Epidermal melanocyte (primary cell): ENCODE data around the gene HOXA5.

ENCODE experiments used
- DNase-seq: peaks from one replicate; pipeline ENCODE4 v3.0.0; 2011; ENCODE audit warnings: low spot score; ENCODE audit not compliant: insufficient read length

HOXA5 gene

DNA sequence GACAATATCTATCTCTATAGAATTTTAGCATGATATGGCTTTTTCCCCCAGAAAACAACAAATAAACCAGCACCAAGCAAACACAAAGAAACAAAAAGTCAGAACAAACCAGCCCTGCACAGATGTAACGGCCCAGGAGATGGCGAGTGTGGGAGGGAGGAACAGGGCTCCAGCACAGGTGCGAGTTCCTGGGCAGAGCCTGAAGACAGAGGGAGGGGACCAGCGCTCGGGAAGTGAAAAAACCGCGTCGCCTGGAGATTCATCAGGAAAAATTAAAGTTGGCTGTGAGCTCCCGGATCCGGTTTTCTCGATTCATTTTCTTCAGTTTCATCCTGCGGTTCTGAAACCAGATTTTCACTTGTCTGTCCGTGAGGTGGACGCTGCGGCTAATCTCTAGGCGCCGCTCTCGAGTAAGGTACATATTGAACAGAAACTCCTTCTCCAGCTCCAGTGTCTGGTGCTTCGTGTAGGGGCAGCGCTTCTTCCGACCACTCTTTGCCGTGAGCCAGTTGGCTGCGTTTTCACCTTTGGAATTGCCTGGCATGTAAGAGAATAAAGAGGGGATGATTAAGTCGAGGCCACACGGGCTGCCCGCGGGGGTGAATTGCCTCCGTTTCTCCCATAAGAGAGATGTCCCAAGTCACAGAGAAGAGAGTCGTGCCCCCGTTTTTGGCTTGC, 28.3 kb upstream of the HOXA5 start:
- DNase-seq = no peak

GRCh38 chr7:27171325-27171636, 27.8 kb upstream of the HOXA5 start:
- DNase-seq = no peak

- no peak for DNase-seq
Observed at GRCh38 chr7:27170426-27171324, 27.2 kb upstream of the HOXA5 start.

GRCh38 chr7:27169658-27170425, 26.4 kb upstream of the HOXA5 start:
- DNase-seq = no peak

DNA sequence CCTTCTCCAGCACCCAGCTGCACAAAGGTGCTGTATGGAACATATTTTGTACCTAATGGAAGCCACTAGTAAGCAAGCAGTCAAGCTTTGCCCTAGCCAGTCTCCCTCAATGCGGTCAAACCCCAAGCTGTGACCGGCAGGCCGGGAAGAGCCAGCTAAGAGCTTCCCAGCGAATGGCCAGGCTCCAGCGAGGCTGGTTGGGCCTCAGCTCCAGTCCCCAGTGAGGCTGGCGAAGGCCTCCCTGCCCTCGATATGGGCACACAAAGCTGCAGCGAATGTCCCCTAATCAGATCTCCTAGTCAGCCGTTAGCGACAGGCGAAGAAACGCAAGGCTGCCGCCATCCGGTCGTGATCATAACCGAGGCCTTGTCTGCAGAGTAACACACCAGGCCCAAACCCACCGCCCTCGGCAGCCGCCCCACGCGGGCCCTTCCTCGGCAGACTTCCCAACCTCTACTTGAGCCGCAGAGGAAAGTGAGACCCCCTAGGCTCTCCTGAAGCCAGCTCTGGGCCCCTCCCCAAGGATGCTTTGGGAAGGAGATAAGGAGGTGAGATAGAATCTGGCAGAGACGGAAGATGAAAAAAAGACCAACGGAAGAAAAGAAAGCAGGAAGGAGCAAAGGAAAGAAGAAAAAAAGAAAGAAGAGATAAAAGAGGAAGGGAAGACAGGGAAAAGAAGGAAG, 24.9 kb upstream of the HOXA5 start:
- DNase-seq = no peak

DNA sequence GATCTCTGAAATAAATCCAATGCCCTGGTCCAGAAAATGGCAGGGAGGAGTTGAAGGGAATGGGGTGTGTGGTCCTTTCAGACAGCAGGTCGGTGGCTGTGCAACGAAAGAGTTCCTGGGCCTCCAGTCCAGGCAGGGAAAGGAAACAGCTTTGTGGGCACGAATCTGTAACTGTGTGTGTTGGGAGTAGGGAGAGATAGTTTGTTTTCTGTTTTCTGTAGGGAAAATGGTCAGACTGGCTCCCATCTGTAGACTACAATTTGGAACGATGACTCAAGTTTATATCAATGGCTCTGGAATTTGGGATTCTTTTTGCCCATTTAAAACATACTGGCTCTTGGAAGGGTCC, 24.4 kb upstream of the HOXA5 start:
- DNase-seq = no peak

- no peak for DNase-seq
Observed at GRCh38 chr7:27166531-27167505, 23.3 kb upstream of the HOXA5 start.

- DNase-seq = no peak
Observed at GRCh38 chr7:27165996-27166530, 22.6 kb upstream of the HOXA5 start.

DNA sequence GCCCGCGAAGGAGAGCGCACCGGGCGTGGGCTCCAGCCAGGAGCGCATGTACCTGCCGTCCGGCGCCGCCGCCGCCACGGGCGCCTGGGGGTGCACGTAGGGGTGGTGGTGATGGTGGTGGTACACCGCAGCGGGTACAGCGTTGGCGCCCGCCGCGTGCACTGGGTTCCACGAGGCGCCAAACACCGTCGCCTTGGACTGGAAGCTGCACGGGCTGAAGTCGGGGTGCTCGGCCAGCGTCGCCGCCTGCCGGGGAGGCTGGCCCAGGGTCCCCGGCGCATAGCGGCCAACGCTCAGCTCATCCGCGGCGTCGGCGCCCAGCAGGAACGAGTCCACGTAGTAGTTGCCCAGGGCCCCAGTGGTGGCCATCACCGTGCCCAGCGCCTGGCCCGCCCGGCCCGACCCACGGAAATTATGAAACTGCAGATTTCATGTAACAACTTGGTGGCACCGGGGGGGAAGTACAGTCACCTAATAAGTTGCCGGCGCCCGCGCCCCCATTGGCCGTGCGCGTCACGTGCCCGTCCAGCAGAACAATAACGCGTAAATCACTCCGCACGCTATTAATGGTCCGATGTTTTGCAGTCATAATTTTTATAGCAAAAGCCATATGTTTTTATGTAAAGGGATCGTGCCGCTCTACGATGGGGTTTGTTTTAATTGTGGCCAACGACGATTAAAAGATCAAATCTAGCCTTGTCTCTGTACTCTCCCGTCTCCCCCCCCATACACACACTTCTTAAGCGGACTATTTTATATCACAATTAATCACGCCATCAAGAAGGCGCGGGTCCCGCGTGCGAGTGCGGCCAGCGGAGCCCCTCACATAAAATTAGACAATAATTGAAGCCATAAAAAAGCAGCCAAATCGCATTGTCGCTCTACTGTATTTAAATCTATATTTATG, 21.9 kb upstream of the HOXA5 start, which contains the start of gene HOXA9:
Gene HOXA9, minus strand, starts transcription at position 449 of the 907 bp plus-strand sequence. Its CDS starts 80 bp downstream, at position 369.
- no peak for DNase-seq

- no peak for DNase-seq
Observed at GRCh38 chr7:27164367-27165088, 21.0 kb upstream of the HOXA5 start.

- DNase-seq = no peak
Observed at GRCh38 chr7:27164045-27164366, 20.5 kb upstream of the HOXA5 start.

DNA sequence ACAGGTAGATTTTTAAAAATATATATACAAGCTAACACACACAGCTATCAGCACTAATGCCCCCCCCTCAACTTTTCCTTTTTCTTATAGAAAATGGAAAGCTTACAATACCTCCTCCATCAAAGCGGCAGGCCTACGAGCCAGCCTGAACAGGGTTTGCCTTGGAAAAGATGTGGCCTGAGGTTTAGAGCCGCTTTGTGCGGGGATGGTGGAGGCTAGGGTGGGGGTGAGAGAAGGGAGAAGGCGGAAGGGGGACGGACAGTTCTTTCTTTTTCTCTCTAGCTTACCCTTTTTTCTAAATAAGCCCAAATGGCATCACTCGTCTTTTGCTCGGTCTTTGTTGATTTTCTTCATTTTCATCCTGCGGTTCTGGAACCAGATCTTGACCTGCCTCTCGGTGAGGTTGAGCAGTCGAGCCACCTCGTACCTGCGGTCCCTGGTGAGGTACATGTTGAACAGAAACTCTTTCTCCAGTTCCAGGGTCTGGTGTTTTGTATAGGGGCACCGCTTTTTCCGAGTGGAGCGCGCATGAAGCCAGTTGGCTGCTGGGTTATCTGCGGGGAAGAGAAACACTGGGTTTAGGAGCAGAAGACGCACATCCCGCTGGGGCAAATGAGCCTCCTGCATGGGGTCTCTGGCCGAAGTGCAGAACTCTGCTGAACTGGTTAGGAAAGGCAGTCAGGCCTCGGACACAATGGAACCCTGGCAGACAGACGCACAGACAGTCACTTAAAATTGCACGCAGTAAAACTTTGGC, 20.0 kb upstream of the HOXA5 start:
- DNase-seq = no peak

- DNase-seq = no peak
Observed at GRCh38 chr7:27162561-27163287, 19.2 kb upstream of the HOXA5 start.

DNA sequence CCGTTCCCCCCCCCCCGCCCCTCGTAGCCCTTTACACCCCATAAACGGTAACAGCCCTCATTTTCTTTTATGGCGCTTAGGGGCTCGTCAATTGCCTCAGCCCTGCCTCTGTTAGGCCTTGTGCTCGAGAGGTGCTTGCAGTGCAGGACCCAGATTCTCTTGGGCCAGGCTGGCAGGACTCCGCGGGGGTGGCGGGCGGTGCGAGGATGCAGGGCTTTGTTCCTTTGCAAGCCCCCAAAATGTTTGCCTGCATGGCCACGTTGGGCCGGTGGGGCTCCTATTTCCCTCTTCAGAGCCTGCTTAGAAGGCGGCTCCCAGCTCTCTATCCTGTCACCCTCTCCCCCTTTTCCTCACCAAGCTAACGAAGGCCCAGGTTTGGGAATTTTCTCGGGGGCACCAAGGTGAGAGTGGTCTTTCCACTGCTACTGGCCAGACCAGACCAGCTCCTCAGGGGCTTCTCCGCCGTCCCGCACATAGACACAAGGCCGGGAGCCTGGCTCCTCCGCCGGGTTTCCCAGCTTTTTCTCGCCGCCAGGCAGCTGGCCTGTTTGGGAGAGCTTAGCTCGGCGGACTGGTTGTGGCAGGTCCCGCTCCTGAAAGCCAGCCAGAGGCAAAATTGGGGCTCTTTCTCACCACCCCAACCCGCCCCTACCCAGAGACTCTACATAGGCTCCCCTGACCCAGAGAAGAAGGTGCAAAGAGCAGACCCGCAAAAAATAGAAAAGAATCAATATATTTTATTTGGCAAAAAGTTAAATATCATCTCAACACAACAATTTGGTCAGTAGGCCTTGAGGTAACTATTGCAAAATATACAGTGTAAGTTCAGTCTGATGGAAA, 18.5 kb upstream of the HOXA5 start:
- no peak for DNase-seq

GRCh38 chr7:27161214-27161720, 17.8 kb upstream of the HOXA5 start:
- no peak for DNase-seq
